ENCODE data around the gene AATK. TPM values are rescaled to one million over a fixed set of nuclear protein-coding genes. Genes with fewer than 3 reads are reported as not detected.

The AATK gene
- total and polyA plus RNA-seq, 2 of the 4 experiments (the other 2 are of a cell fraction): under 0.01 to 0.21 TPM

DNA sequence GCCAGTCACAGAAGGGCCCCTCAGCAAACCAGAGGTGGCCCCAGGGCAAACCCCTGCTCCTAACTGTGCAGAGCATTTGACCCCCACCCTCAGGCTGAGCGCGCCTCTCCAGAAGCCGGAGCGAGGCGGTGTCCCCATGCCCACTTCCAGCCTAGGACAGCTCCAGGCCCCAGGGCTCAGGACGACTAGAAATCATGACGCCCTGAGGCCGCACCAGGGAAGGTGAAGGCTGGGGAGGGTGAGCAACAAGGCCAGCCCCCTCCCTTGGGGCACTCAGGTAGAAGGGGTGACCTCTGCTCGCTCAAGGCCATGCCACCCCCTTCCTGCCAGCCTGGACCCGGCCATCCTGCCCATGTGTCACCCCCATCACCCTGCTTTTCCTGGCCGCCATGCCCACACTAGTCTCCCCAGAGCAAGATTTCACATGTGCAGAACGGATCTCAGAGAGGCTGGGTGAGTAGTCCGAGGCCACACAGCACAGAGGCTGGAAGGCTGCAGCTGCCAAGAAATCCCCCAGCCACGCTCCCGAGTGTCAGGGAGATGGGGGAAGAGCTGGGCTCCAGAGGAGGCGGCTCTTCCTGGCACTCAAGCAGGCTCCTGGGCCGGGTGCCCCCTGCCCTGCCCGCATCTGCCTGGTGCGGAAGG is 2.8 kb downstream of the AATK start:
- TF ChIP-seq, protein P1, sequence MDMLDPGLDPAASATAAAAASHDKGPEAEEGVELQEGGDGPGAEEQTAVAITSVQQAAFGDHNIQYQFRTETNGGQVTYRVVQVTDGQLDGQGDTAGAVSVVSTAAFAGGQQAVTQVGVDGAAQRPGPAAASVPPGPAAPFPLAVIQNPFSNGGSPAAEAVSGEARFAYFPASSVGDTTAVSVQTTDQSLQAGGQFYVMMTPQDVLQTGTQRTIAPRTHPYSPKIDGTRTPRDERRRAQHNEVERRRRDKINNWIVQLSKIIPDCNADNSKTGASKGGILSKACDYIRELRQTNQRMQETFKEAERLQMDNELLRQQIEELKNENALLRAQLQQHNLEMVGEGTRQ (IDR thresholded peaks at IDR 0.05; ENCODE audit: low read depth, low read length): no peak
- TF ChIP-seq NFE2L2 (IDR thresholded peaks at IDR 0.05; ENCODE audit: low read depth, low read length) (no peak), CHD1 (IDR thresholded peaks at IDR 0.05; ENCODE audit: low read depth, low read length) (no peak), MAZ (IDR thresholded peaks at IDR 0.05; ENCODE audit: borderline replicate concordance, low read depth, low read length) (no peak), SMC3 (IDR thresholded peaks at IDR 0.05; ENCODE audit: low read depth, low read length) (no peak), RAD21 (IDR thresholded peaks at IDR 0.05; ENCODE audit: low read length) (no peak), MAFK (IDR thresholded peaks at IDR 0.05; ENCODE audit: low read depth, low read length) (no peak), FOS (IDR thresholded peaks at IDR 0.05; ENCODE audit: low read depth, low read length) (no peak), CEBPB (IDR thresholded peaks at IDR 0.05; ENCODE audit: low read depth, low read length) (no peak), RCOR1 (IDR thresholded peaks at IDR 0.05; ENCODE audit: insufficient replicate concordance, low read length) (no peak), MXI1 (IDR thresholded peaks at IDR 0.05; ENCODE audit: borderline replicate concordance, low read depth, low read length) (no peak), BHLHE40 (IDR thresholded peaks at IDR 0.05; ENCODE audit: low read depth, low read length) (no peak)
- TF ChIP-seq, protein P2, sequence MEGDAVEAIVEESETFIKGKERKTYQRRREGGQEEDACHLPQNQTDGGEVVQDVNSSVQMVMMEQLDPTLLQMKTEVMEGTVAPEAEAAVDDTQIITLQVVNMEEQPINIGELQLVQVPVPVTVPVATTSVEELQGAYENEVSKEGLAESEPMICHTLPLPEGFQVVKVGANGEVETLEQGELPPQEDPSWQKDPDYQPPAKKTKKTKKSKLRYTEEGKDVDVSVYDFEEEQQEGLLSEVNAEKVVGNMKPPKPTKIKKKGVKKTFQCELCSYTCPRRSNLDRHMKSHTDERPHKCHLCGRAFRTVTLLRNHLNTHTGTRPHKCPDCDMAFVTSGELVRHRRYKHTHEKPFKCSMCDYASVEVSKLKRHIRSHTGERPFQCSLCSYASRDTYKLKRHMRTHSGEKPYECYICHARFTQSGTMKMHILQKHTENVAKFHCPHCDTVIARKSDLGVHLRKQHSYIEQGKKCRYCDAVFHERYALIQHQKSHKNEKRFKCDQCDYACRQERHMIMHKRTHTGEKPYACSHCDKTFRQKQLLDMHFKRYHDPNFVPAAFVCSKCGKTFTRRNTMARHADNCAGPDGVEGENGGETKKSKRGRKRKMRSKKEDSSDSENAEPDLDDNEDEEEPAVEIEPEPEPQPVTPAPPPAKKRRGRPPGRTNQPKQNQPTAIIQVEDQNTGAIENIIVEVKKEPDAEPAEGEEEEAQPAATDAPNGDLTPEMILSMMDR (conservative IDR thresholded peaks at IDR 0.05; ENCODE audit: low read depth, low read length): no peak
- TF ChIP-seq, protein P3, sequence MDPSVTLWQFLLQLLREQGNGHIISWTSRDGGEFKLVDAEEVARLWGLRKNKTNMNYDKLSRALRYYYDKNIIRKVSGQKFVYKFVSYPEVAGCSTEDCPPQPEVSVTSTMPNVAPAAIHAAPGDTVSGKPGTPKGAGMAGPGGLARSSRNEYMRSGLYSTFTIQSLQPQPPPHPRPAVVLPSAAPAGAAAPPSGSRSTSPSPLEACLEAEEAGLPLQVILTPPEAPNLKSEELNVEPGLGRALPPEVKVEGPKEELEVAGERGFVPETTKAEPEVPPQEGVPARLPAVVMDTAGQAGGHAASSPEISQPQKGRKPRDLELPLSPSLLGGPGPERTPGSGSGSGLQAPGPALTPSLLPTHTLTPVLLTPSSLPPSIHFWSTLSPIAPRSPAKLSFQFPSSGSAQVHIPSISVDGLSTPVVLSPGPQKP (IDR thresholded peaks at IDR 0.05; ENCODE audit: borderline replicate concordance, low read depth, low read length): no peak
- CTCF ChIA-PET: no interaction called here

More for the DNA sequence above, 2.8 kb downstream of the AATK start:
- H2AK9ac ChIP-seq (replicated peaks; ENCODE audit: low read depth, low read length, poor library complexity): no peak overlapping the region
- in situ Hi-C loops (cut with MboI; ENCODE audit: low sequenced_read_pairs): no loop called here
- H3K79me1 ChIP-seq (ENCODE audit: low read depth in 1 of 2, low read length in 2 of 2): no peaks in the 10 kb centered on the region
- no peak overlapping the region for H2BK5ac ChIP-seq (ENCODE audit: low read depth, low read length, poor library complexity, severe bottlenecking)
- BruUV-seq (replicated peaks): no TSS peak
- H2AFZ ChIP-seq (replicated peaks; ENCODE audit: low read length, poor library complexity): peak overlapping the region; percentile 43
- H3K9me1 ChIP-seq (ENCODE audit: insufficient read depth, low read length): no peaks in the 10 kb centered on the region
- H4K5ac ChIP-seq (ENCODE audit: low read depth, low read length): no peak overlapping the region
- no peak for ATAC-seq (ENCODE audit: low read depth)
- no peak overlapping the region for H3K9ac ChIP-seq (ENCODE audit: low read depth, low read length)
- no peak for DNase-seq
- H2BK120ac ChIP-seq (ENCODE audit: low read depth, low read length): no peak overlapping the region
- H3K56ac ChIP-seq (ENCODE audit: extremely low read depth, insufficient read depth, low read length): no peak overlapping the region
- H3K4me3 ChIP-seq (ENCODE audit: insufficient read depth, low read depth, low read length): no peak overlapping the region
- no peak overlapping the region for H3K27ac ChIP-seq (ENCODE audit: insufficient read depth, low read length)
- H3K27me3 ChIP-seq (ENCODE audit: control insufficient read depth, insufficient read depth, low read length): peaks cover 51% of the 10 kb centered on the region
- no peak overlapping the region for H3K23ac ChIP-seq (ENCODE audit: low read depth, low read length)
- no peaks in the 10 kb centered on the region for H3K4me1 ChIP-seq (ENCODE audit: control insufficient read depth, insufficient read depth, low read length)
- H3K4me2 ChIP-seq (ENCODE audit: low read depth, low read length): no peak overlapping the region
- no peaks in the 10 kb centered on the region for H4K20me1 ChIP-seq (ENCODE audit: insufficient read depth, low read length)
- no peak overlapping the region for H3K14ac ChIP-seq (replicated peaks; ENCODE audit: low read depth, low read length)
- no peak overlapping the region for H2BK20ac ChIP-seq (ENCODE audit: low read depth, low read length)
- H4K91ac ChIP-seq (ENCODE audit: insufficient read depth, low read depth, low read length): no peak overlapping the region
- no peak overlapping the region for H2BK15ac ChIP-seq (ENCODE audit: low read depth, low read length)
- no peak overlapping the region for H4K8ac ChIP-seq (ENCODE audit: low read depth in 2 of 2, low read length in 2 of 2)
- no peaks in the 10 kb centered on the region for H3K36me3 ChIP-seq (ENCODE audit: control insufficient read depth, insufficient read depth, low read length)
- POLR2A ChIA-PET (ENCODE audit: unreplicated experiment): no interaction called here
- dilution Hi-C loops (cut with HindIII; ENCODE audit: low sequenced_read_pairs, unreplicated experiment): no loop called here
- intact Hi-C loops (cut with micrococcal nuclease): no loop called here
- no peak overlapping the region for H3K4ac ChIP-seq (ENCODE audit: low read depth, low read length)
- H2AK5ac ChIP-seq (ENCODE audit: low read depth, low read length): no peak overlapping the region
- WGBS, 2 experiments (ENCODE audit: extremely low coverage in 2 of 2, insufficient read length in 1 of 2): 40% methylated on average over 5 of the region's 19 CpGs; no CpG with 5 or more reads in 1 of the 2 experiments
- H3K18ac ChIP-seq (ENCODE audit: low read depth, low read length): no peak overlapping the region
- H3K9me3 ChIP-seq (ENCODE audit: control insufficient read depth, insufficient read depth, low read length): no peaks in the 10 kb centered on the region

Measured in IMR-90 (cell line).